GM20000 (cell line): ENCODE measurements around the gene SRSF12.

Experiments used
- DNase-seq: peaks from one replicate; pipeline ENCODE4 v3.0.0; 2012; ENCODE audit warnings: low spot score
- TF ChIP-seq, protein P1 (sequence below): IDR thresholded peaks from 2 replicates; pipeline ENCODE4 v1.5.1; 2012; ENCODE audit warnings: mild to moderate bottlenecking, control low read depth; ENCODE audit errors: extremely low read depth, missing control alignments

The SRSF12 gene

DNA sequence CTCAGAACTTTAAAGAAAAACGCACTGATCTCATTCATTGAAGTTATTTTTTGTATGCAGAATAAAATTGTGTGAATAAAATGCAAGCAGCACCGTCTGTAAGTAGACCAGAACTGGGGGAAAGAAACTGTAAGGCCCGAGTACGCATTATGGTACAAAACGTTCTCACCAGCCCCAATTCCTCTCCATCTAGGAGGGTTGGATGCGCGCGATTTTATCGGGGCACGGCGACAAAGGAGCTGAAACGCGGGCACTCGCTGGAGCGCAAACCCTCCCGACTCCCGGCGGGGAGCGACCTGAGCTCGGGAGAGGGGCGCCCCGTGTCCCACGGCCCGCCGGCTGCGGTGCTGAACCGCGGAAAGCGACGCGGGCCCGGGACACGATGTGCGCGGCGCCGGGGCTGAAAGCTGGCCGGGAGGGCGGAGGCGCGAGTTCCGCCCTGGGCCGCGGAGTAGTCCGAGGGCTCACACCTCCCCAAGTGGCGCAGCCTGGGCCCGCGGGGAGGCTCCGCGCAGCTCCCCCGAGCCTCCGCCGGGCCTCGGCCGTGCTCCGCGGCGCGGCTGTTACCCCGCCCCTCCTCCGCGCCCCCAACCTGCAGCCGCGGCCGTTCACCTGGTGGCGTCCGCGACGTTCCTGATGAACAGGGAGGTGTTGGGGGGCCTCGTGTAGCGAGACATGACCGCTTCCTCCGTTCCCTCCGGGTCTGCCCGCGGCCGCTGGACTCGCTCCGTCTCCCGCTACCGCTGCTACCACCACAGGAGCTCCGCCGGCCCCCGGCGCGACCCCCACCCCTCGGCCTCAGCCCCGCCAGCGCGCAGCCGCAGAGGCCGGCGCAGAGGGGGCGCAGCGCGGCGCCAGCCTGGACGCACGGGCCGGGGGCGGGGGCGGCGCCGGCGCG lies at the start of gene SRSF12:
SRSF12 (minus strand) TSS at position 861 of the 898 bp plus-strand sequence; CDS start at position 677, 184 bp downstream.
- DNase-seq: peak; percentile 92
- TF ChIP-seq, protein P1, sequence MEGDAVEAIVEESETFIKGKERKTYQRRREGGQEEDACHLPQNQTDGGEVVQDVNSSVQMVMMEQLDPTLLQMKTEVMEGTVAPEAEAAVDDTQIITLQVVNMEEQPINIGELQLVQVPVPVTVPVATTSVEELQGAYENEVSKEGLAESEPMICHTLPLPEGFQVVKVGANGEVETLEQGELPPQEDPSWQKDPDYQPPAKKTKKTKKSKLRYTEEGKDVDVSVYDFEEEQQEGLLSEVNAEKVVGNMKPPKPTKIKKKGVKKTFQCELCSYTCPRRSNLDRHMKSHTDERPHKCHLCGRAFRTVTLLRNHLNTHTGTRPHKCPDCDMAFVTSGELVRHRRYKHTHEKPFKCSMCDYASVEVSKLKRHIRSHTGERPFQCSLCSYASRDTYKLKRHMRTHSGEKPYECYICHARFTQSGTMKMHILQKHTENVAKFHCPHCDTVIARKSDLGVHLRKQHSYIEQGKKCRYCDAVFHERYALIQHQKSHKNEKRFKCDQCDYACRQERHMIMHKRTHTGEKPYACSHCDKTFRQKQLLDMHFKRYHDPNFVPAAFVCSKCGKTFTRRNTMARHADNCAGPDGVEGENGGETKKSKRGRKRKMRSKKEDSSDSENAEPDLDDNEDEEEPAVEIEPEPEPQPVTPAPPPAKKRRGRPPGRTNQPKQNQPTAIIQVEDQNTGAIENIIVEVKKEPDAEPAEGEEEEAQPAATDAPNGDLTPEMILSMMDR: no peak

DNA sequence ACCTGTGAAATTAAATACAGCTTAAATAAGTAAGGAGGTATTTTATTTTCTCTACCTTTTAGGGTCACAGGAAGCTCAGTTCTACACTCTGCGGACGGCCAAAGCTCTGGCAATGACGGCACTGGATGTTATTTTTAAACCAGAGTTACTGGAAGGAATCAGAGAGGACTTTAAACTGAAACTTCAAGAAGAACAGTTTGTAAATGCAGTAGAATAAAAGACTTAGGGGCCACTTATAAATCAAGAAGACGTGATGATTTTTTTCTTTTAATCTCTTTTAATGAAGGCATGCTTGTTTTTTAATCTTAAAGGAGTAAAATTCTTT lies 44.1 kb upstream of the SRSF12 start:
- no peak for DNase-seq
- TF ChIP-seq, protein P1: no peak

DNA sequence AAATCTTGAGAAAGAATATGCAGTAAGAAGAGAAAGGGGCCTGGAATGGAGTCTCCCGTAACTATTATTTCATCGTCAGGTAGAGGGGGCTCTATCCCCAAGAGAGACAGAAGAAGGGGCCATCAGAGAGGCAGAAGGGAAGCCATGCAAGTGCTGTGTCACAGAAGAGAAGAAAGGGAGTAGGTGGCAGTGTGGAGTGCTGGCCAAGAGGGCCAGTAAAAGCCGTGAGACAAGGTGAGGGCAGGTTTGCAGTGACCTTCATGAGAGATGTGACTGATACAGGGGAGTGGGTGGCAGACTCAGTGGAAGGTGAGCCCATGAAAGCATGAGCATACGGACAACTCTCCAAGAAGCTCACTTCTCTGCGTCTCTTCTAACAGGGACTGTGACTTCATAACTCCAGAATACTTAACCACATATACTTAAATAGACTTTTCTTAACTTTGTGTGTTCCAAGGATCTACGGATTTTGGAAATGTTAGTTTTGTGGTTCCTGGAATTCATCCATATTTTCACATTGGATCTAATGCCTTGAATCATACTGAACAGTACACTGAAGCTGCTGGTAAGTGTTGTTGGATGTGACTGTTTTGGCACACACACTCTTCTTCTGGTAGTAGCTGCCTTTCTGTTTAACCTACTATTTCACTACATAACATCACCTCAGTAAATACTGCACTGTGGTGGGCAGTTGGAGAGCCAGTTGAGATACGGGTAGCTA lies 43.6 kb upstream of the SRSF12 start:
- TF ChIP-seq, protein P1: no peak
- no peak for DNase-seq

DNA sequence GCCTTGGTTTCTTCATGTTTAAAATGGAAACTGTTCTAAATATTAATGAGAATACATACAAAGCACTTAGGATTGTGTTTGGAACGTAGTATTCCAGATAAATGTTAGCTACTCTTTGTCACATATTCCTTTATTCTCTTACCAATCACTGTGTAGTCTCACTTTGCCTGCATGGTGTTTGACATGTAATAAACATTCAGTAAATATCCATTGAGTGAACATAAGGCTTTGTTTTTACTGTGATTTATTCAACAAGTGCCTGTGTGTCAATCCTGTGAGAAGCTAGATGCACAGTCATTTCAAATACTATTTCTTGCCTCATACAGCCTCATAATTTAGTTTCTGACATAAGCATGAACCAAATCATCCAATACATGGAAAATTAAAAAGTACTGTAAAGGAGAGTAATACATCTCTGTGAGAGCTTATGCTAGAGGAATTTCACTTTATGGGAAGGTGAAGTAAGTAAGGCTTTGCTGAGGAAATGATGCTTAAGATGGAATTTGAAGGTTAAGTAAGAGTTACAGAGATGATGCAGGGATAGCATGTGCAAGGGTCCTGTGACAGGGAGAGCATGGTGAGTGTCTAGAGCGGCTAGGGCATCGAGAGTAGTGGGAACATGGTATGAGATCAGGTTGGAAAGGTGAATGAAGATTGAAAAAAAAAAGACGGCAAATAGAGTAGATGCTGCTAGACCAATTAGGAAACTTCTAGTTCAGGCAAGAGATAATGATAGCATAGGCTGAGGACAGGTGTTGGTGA lies 42.6 kb upstream of the SRSF12 start:
- no peak for DNase-seq
- TF ChIP-seq, protein P1: no peak

DNA sequence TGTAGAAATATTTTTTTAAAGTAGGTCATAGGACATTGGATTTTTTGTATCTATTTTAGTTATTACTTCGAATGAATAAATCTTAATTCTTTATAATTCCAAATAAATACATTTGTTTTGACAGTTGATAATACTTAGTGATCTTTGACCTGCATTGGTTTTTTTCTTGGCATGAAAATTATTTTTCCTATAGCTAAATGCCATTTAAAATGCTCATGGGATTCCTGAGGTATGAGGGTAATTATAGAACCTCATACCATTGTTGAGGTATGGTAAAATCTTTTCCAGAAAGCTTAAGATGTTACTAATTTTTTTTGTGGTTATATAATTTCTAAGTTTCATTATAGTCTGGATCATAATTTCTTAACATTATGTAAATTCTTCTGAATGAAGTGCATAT lies 36.3 kb upstream of the SRSF12 start:
- no peak for DNase-seq
- TF ChIP-seq, protein P1: no peak

DNA sequence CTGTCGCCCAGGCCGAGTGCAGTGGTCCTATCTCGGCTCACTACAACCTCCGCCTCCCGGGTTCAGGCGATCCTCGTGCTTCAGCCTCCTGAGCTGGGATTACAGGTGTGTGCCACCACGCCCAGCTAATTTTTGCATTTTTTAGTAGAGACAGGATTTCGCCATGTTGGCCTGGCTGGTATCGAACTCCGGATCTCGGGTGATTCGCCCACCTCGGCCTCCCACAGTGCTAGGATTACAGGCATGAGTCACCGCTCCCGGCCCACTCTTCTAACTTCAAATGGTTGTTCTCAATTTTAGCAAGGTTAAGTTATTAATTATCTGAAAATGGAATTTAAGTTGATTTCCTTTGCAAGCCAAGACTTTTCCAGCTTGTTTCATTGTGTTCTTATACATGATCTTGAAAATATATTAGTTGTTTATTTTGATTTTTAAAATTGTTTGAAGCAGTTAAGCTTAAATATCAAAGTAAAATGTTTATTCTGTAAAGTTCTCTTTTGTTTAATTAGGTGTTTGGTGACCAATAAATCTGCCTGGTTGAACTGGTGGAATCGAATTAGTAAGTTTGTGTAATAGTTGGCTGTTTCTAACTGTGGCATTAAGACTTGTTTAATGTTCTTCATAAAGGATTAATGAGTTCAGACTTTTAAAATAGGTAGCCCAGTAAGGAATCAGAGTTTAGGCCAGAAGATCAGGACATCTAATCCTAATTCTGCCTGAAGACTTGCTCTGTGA lies 30.3 kb upstream of the SRSF12 start:
- TF ChIP-seq, protein P1: no peak
- DNase-seq: no peak
